ENCODE measurements around the gene MEI4.

Gene MEI4

GRCh38 chr6:77910826-77911225 is 258.0 kb downstream of the MEI4 start:
- H3K36me3 ChIP-seq (ENCODE audit: control insufficient read depth, insufficient read depth, low read length), result no peaks in the 10 kb centered on the region
- no peak overlapping the region for H3K9ac ChIP-seq (ENCODE audit: low read length)
- H3K4me1 ChIP-seq (ENCODE audit: control insufficient read depth, insufficient read depth, low read length), result no peaks in the 10 kb centered on the region
- H3K27ac ChIP-seq (ENCODE audit: low read depth, low read length), result no peak overlapping the region
- no peak overlapping the region for H3K4me3 ChIP-seq (ENCODE audit: low read length)
- H3K27me3 ChIP-seq (ENCODE audit: control insufficient read depth, insufficient read depth, low read length), result no peaks in the 10 kb centered on the region

DNA sequence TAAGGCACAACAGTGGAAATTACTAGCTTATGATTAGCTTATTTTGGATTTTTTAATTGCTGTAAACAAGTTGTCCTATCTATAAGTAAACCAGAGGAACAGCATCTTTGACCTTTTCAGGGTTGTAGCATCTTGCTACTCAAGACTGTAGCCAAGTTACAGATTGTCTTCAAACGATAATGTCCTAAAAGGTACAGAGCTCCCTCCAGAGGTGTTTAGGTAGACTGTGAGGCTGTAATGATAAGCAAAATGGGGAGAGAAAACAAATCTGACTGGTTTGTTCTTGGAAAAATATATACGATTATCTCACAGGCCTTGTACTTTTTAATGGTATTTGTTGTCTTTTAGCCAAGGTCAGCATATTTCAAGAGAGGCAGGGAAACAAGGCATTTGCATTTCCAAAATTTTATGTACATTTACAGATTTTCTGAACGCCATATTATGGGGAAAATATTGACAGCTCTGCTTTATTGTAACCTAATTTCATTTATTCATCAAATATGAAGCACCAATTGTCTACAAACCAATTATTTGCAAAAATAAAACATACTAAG is 273.4 kb downstream of the MEI4 start:
- H3K27ac ChIP-seq (ENCODE audit: low read depth, low read length), result no peak overlapping the region
- no peak overlapping the region for H3K9ac ChIP-seq (ENCODE audit: low read length)
- H3K4me1 ChIP-seq (ENCODE audit: control insufficient read depth, insufficient read depth, low read length), result no peaks in the 10 kb centered on the region
- H3K4me3 ChIP-seq (ENCODE audit: low read length), result no peak overlapping the region
- no peaks in the 10 kb centered on the region for H3K27me3 ChIP-seq (ENCODE audit: control insufficient read depth, insufficient read depth, low read length)
- H3K36me3 ChIP-seq (ENCODE audit: control insufficient read depth, insufficient read depth, low read length), result no peaks in the 10 kb centered on the region

DNA sequence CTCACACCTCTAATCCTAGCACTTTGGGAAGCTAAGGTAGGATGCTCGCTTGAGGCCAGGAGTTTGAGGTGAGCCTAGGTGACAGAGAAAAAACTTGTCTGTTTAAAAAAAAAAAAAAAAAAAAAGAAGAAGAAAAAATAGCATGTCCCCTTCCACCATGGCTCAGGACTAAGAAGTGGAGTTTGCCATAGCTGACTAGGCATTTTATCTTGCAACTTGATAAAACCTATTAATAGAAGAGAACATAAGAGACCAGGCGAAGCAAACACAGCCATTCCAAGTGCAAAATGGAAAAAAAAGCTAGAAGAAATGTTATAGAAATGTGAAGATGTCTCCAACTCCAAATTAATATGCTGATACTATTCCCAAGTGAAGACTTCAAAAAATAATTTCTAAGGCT is 277.5 kb downstream of the MEI4 start:
- Histone ChIP-seq H3K27ac (ENCODE audit: low read depth, low read length) (no peak overlapping the region), H3K9ac (ENCODE audit: low read length) (no peak overlapping the region), H3K4me3 (ENCODE audit: low read length) (no peak overlapping the region), H3K36me3 (ENCODE audit: control insufficient read depth, insufficient read depth, low read length) (no peaks in the 10 kb centered on the region), H3K4me1 (ENCODE audit: control insufficient read depth, insufficient read depth, low read length) (no peaks in the 10 kb centered on the region), H3K27me3 (ENCODE audit: control insufficient read depth, insufficient read depth, low read length) (no peaks in the 10 kb centered on the region)

DNA sequence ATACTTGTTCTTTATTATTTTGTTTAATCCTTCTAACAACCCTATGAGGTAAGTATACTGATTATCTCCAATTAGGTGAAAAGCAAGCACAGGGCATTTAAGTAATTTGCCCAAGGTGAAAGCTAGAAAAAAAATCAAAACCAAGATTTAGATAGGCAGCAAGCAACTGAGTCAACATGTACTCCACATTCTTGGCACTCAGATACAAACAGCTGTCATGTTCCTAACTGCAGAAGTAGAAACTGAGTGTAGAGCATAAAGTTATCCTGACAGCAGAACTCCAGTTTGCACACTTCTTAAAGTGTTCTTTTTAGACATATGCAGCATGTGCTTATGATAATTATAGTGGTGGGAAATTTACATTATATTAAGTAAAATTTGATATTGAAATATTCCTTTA is 278.1 kb downstream of the MEI4 start:
- Histone ChIP-seq H3K9ac (ENCODE audit: low read length) (no peak overlapping the region), H3K27me3 (ENCODE audit: control insufficient read depth, insufficient read depth, low read length) (no peaks in the 10 kb centered on the region), H3K4me3 (ENCODE audit: low read length) (no peak overlapping the region), H3K36me3 (ENCODE audit: control insufficient read depth, insufficient read depth, low read length) (no peaks in the 10 kb centered on the region), H3K4me1 (ENCODE audit: control insufficient read depth, insufficient read depth, low read length) (no peaks in the 10 kb centered on the region), H3K27ac (ENCODE audit: low read depth, low read length) (no peak overlapping the region)

DNA sequence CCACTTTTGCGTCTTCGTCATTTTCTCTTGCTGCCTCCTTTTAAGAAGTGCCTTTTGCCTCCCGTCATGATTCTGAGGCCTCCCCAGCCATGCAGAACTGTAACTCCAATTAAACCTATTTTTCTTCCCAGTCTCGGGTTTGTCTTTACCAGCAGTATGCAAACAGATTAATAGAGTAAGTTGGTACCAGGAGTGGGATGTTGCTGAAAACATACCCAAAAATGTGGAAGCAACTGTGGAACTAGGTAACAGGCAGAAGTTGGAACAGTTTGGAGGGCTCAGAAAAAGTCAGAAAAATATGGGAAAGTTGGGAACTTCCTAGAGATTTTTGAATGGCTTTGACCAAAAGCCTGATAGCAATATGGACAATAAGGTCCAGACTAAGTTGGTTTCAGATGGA is 309.2 kb downstream of the MEI4 start:
- Histone ChIP-seq H3K9ac (ENCODE audit: low read length) (no peak overlapping the region), H3K4me1 (ENCODE audit: control insufficient read depth, insufficient read depth, low read length) (no peaks in the 10 kb centered on the region), H3K36me3 (ENCODE audit: control insufficient read depth, insufficient read depth, low read length) (no peaks in the 10 kb centered on the region), H3K27ac (ENCODE audit: low read depth, low read length) (no peak overlapping the region), H3K4me3 (ENCODE audit: low read length) (no peak overlapping the region), H3K27me3 (ENCODE audit: control insufficient read depth, insufficient read depth, low read length) (no peaks in the 10 kb centered on the region)

GRCh38 chr6:77965449-77965848 is 312.6 kb downstream of the MEI4 start:
- Histone ChIP-seq H3K9ac (ENCODE audit: low read length) (no peak overlapping the region), H3K4me1 (ENCODE audit: control insufficient read depth, insufficient read depth, low read length) (no peaks in the 10 kb centered on the region), H3K27ac (ENCODE audit: low read depth, low read length) (no peak overlapping the region), H3K36me3 (ENCODE audit: control insufficient read depth, insufficient read depth, low read length) (no peaks in the 10 kb centered on the region), H3K4me3 (ENCODE audit: low read length) (no peak overlapping the region), H3K27me3 (ENCODE audit: control insufficient read depth, insufficient read depth, low read length) (no peaks in the 10 kb centered on the region)

DNA sequence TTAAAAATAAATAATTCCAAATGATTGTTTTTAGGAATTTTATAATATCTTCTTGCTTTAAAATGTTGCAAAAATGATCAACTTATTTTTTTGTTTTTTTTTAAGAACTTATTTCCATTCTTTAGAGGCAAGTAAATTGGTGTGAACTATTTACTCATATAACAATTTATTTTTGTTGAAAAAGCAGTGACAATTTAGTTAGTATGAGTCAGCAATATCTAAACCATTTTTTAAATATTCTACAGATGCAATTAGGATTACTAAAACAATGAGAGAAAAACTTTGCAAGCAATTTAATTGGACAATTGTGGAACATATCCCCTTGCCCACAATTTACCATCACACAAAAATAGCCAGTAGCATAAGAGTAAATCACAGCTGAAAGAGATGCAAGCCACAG is 319.5 kb downstream of the MEI4 start:
- Histone ChIP-seq H3K9ac (ENCODE audit: low read length) (no peak overlapping the region), H3K27me3 (ENCODE audit: control insufficient read depth, insufficient read depth, low read length) (no peaks in the 10 kb centered on the region), H3K27ac (ENCODE audit: low read depth, low read length) (no peak overlapping the region), H3K4me3 (ENCODE audit: low read length) (no peak overlapping the region), H3K36me3 (ENCODE audit: control insufficient read depth, insufficient read depth, low read length) (no peaks in the 10 kb centered on the region), H3K4me1 (ENCODE audit: control insufficient read depth, insufficient read depth, low read length) (no peaks in the 10 kb centered on the region)

Measured in rectal smooth muscle tissue (tissue), 1 donor.